ENCODE results near the gene STYXL1.

DNA sequence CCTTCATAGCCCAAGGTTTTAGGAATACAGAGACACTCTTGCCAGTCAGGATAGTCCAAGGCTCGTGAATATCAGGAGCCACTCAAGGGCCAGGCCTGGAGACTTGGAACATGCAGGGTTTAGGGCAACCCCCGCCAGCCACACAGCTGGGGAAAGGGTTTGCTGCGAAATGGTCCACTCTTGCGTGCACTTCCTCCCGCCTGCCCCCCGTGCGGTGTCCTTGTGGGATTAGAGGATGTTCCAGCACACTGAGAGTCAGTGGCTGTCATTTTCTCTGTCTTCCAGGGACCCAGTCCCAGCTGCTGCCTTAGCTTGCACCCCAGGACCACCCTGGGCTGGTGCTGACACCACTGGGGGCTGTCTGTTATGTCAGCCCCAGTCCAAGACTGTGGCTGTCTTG, 94.4 kb downstream of the STYXL1 start:
- TF ChIP-seq, protein P1, sequence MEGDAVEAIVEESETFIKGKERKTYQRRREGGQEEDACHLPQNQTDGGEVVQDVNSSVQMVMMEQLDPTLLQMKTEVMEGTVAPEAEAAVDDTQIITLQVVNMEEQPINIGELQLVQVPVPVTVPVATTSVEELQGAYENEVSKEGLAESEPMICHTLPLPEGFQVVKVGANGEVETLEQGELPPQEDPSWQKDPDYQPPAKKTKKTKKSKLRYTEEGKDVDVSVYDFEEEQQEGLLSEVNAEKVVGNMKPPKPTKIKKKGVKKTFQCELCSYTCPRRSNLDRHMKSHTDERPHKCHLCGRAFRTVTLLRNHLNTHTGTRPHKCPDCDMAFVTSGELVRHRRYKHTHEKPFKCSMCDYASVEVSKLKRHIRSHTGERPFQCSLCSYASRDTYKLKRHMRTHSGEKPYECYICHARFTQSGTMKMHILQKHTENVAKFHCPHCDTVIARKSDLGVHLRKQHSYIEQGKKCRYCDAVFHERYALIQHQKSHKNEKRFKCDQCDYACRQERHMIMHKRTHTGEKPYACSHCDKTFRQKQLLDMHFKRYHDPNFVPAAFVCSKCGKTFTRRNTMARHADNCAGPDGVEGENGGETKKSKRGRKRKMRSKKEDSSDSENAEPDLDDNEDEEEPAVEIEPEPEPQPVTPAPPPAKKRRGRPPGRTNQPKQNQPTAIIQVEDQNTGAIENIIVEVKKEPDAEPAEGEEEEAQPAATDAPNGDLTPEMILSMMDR (IDR thresholded peaks at IDR 0.05), result no peak
- TF ChIP-seq POLR2AphosphoS5 (IDR thresholded peaks at IDR 0.05) (no peak), POLR2A (IDR thresholded peaks at IDR 0.05) (no peak)

Measured in sigmoid colon (tissue), 4 donors.